WTC11 (cell line): ENCODE measurements around the gene WRAP73. TPM values are rescaled to one million over a fixed set of nuclear protein-coding genes. Genes with fewer than 3 reads are reported as not detected.

Experiments
- ATAC-seq: fragments of 200-7000 bp; cut with Tn5 transposase; 2 replicates; pipeline ENCODE4 v1.10.0; 2021; ENCODE audit warnings: mild to moderate bottlenecking, moderate library complexity
- CTCF ChIA-PET: fragments of 300-600 bp; sonication (Branson Sonifier 250); formaldehyde crosslinking; loops from one replicate; lab custom pipeline; 2021; ENCODE audit warnings: antibody characterized with exemption; lab: Charles Lee
- POLR2A ChIA-PET: fragments of 350-600 bp; sonication (Branson Sonifier 250); formaldehyde crosslinking; loops from one replicate; lab custom pipeline; 2021; ENCODE audit warnings: antibody characterized with exemption; lab: Charles Lee
- DNase-seq: peaks from one replicate; pipeline ENCODE4 v3.0.0; 2021; ENCODE audit warnings: low spot score
- H3K27ac Mint-ChIP-seq: 2 replicates; pipeline ENCODE4 v1.8.0; 2021; ENCODE audit warnings: mixed read lengths
- H3K27me3 Mint-ChIP-seq: 2 replicates; pipeline ENCODE4 v1.8.0; 2021; ENCODE audit warnings: low read depth, mild to moderate bottlenecking, moderate library complexity, mixed read lengths
- H3K36me3 Mint-ChIP-seq: 2 replicates; pipeline ENCODE4 v1.8.0; 2021; ENCODE audit warnings: mixed read lengths
- H3K4me1 Mint-ChIP-seq: 2 replicates; pipeline ENCODE4 v1.8.0; 2022; ENCODE audit warnings: mixed read lengths
- H3K4me3 Mint-ChIP-seq: 2 replicates; pipeline ENCODE4 v1.8.0; 2021; ENCODE audit warnings: mild to moderate bottlenecking, moderate library complexity, mixed read lengths
- H3K9me3 Mint-ChIP-seq: 2 replicates; pipeline ENCODE4 v1.8.0; 2021; ENCODE audit warnings: mixed read lengths
- AR ChIP-seq: fragments of 250-450 bp; sonication (Bioruptor Pico); IDR thresholded peaks from 2 replicates; pipeline ENCODE4 v1.9.0; 2021; ENCODE audit warnings: mild to moderate bottlenecking
- CDX4 ChIP-seq: fragments of 250-450 bp; sonication (Bioruptor Pico); IDR thresholded peaks from 2 replicates; pipeline ENCODE4 v1.9.0; 2021; ENCODE audit warnings: moderate library complexity, mild to moderate bottlenecking, inconsistent platforms, borderline replicate concordance
- E2F1 ChIP-seq: sonication (generic); formaldehyde crosslinking; IDR thresholded peaks from 2 replicates; pipeline ENCODE4 v1.8.0; 2022; ENCODE audit warnings: mild to moderate bottlenecking, missing genetic modification reagents
- E2F5 ChIP-seq: sonication (generic); formaldehyde crosslinking; IDR thresholded peaks from 2 replicates; pipeline ENCODE4 v1.8.1; 2022; ENCODE audit warnings: mild to moderate bottlenecking, moderate library complexity, missing genetic modification reagents
- EMX1 ChIP-seq: fragments of 250-450 bp; sonication (Bioruptor Pico); IDR thresholded peaks from 2 replicates; pipeline ENCODE4 v1.8.0; 2021; ENCODE audit warnings: mild to moderate bottlenecking
- ESRRA ChIP-seq: sonication (generic); formaldehyde crosslinking; IDR thresholded peaks from 2 replicates; pipeline ENCODE4 v1.8.1; 2022; ENCODE audit warnings: mild to moderate bottlenecking, missing genetic modification reagents, borderline replicate concordance
- FOXK1 ChIP-seq: sonication (generic); formaldehyde crosslinking; IDR thresholded peaks from 2 replicates; pipeline ENCODE4 v1.8.0; 2022; ENCODE audit warnings: mild to moderate bottlenecking, moderate library complexity, missing genetic modification reagents
- IRF1 ChIP-seq: sonication (generic); formaldehyde crosslinking; IDR thresholded peaks from 2 replicates; pipeline ENCODE4 v1.8.0; 2023; ENCODE audit warnings: missing genetic modification reagents
- PRRX2 ChIP-seq: fragments of 250-450 bp; sonication (Bioruptor Pico); IDR thresholded peaks from 2 replicates; pipeline ENCODE4 v1.8.0; 2021; ENCODE audit warnings: mild to moderate bottlenecking
- SOX15 ChIP-seq: fragments of 250-450 bp; sonication (Bioruptor Pico); IDR thresholded peaks from 2 replicates; pipeline ENCODE4 v1.9.0; 2021; ENCODE audit warnings: mild to moderate bottlenecking
- TP53 ChIP-seq: sonication (generic); formaldehyde crosslinking; IDR thresholded peaks from 2 replicates; pipeline ENCODE4 v1.8.1; 2023; ENCODE audit warnings: mild to moderate bottlenecking, missing genetic modification reagents
- ZNF121 ChIP-seq: sonication (generic); formaldehyde crosslinking; IDR thresholded peaks from 2 replicates; pipeline ENCODE4 v1.8.0; 2023; ENCODE audit warnings: missing genetic modification reagents
- ZNF281 ChIP-seq: sonication (generic); formaldehyde crosslinking; IDR thresholded peaks from 2 replicates; pipeline ENCODE4 v1.8.0; 2023; ENCODE audit warnings: mild to moderate bottlenecking, missing genetic modification reagents
- ZNF416 ChIP-seq: fragments of 250-450 bp; sonication (Bioruptor Pico); IDR thresholded peaks from 2 replicates; pipeline ENCODE4 v1.9.0; 2021; ENCODE audit warnings: mild to moderate bottlenecking, inconsistent platforms
- ZNF532 ChIP-seq: fragments of 250-450 bp; sonication (Bioruptor Pico); IDR thresholded peaks from 2 replicates; pipeline ENCODE4 v1.9.0; 2021; ENCODE audit warnings: mild to moderate bottlenecking, borderline replicate concordance
- total RNA-seq: library from RNA; stranded (reverse); gene quantifications from 3 replicates; pipeline ENCODE4 v1.2.3, GENCODE V29; 2021

Gene WRAP73
- total RNA-seq, 1 experiment from 2014 or later = 39.2 TPM

GRCh38 chr1:3590139-3590763, 59.7 kb downstream of the WRAP73 start (continued):
- TF ChIP-seq ZNF532 (CRISPR knock-in tag) = no peak

GRCh38 chr1:3588395-3588794, 61.5 kb downstream of the WRAP73 start:
- Mint-ChIP-seq H3K27ac (no peak overlapping the region), H3K27me3 (no peaks in the 10 kb centered on the region), H3K36me3 (no peaks in the 10 kb centered on the region; the same call in 1 of the 2 replicates), H3K9me3 (no peaks in the 10 kb centered on the region), H3K4me1 (0 out of 2 replicates have a peak, but pooled peaks cover 2% of the 10 kb centered on the region), H3K4me3 (no peak overlapping the region)
- ChIA-PET POLR2A (no interaction called here), CTCF (interaction anchor here (0.6 to 2.5 kb wide), 12 partner anchors 10 to 1462 kb away, joined by 3 to 35 read pairs (median 3); no protein-coding TSS in a partner anchor)
- ATAC-seq (no peak), DNase-seq (no peak)
- TF ChIP-seq ZNF121 = no peak
- no peak for TF ChIP-seq EMX1
- no peak for TF ChIP-seq ESRRA
- no peak for TF ChIP-seq E2F5 (CRISPR knock-in tag)
- no peak for TF ChIP-seq ZNF281 (CRISPR knock-in tag)
- TF ChIP-seq E2F1 = no peak
- no peak for TF ChIP-seq CDX4 (CRISPR knock-in tag)
- TF ChIP-seq SOX15 (CRISPR knock-in tag) = no peak
- no peak for TF ChIP-seq FOXK1 (CRISPR knock-in tag)
- TF ChIP-seq AR (CRISPR knock-in tag) = no peak
- no peak for TF ChIP-seq ZNF416
- TF ChIP-seq PRRX2 = no peak
- TF ChIP-seq TP53 (CRISPR knock-in tag) = no peak
- TF ChIP-seq IRF1 = no peak
- TF ChIP-seq, all 79 proteins: peak for 0
